Measurements from ENCODE around the gene CYTH3.

Gene CYTH3

GRCh38 chr7:6283391-6284054 is 11.1 kb upstream of the CYTH3 start:
- peak; percentile 46 for DNase-seq (ENCODE audit: low spot score)

DNA sequence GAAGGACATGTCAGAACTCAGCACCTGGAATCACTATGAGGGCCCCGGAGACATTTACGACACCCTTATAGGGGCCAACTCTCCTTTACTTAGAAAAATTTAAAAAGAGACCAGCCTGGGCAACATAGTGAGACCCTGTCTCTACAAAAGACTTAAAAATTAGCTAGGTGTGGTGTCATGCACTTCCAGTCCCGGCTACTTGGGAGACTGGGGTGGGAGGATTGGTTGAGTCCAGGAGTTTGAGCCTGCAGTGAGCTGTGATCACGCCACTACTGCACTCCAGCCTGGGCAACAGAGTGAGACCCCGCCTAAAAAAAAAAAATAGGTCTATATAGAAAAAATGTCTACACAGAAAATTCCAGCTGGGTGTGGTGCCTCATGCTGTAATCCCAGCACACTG is 7.5 kb upstream of the CYTH3 start:
- DNase-seq (ENCODE audit: low spot score) = no peak

DNA sequence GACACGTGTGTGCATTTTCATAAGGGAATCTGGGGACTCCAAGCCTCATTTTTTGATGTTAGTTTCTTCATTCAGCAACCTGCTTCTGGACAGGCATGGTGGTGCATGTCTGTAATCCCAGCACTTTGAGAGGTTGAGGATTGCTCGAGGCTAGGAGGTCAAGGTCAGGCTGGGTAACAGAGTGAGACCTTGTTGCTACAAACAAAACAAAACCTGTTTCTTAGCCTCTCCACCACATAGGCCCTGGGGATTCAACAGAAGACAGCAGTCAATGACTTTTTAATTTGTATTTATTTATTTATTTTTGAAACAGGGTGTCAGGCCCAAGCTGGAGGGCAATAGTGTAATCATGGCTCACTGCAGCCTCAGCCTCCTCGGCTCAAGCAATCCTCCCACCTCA is 6.9 kb upstream of the CYTH3 start:
- DNase-seq (ENCODE audit: low spot score) = no peak

GRCh38 chr7:6278749-6279310 is 6.4 kb upstream of the CYTH3 start:
- DNase-seq (ENCODE audit: low spot score) = no peak

DNA sequence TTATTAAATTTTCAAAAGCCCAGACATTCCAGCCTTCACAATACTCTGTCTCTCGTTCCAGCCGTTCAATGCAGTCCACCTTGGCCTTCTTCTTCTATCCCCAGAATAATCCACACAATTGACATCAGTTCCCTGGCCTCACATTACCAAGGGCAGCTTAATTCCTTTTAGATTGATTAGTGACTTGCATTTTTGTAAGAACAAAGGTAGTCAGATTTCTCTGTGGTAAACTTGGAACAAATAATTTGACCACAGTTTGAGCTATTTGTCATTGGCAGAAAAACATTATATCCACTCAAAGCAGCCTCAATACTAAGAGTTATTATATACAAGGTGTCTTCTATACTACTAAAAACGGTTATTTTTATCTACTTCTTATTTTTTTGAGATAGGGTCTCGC is 5.1 kb upstream of the CYTH3 start:
- no peak for DNase-seq (ENCODE audit: low spot score)

DNA sequence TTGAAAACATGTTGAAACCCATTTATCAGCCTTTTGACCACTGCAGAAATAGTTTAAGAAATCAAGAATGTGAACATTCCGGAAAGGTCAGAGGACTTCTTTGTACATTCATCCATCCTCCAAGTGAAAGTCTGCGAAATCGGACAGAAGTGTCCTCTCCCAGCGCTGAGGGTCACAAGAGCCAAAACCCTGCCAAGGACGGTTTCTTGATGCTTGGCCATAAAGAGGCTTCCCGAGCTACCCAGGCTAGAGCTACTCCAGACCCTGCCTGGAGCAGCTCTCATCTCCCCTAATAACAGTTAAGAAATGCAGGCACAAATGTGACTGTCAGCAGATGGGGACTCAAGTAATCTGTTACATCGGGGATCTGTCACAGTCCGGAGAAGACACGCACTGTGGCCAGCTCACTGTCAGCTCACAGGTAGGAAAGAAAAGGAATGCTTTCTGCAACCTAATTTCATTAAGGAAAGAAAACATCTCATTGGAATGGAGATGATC is 4.5 kb upstream of the CYTH3 start:
- DNase-seq (ENCODE audit: low spot score) = no peak

- DNase-seq (ENCODE audit: low spot score) = no peak
Measured at GRCh38 chr7:6274743-6275142, 2.3 kb upstream of the CYTH3 start.

GRCh38 chr7:6273917-6274630 is 1.6 kb upstream of the CYTH3 start:
- no peak for DNase-seq (ENCODE audit: low spot score)

- no peak for DNase-seq (ENCODE audit: low spot score)
Measured at GRCh38 chr7:6273380-6273837, 985 bp upstream of the CYTH3 start.

DNA sequence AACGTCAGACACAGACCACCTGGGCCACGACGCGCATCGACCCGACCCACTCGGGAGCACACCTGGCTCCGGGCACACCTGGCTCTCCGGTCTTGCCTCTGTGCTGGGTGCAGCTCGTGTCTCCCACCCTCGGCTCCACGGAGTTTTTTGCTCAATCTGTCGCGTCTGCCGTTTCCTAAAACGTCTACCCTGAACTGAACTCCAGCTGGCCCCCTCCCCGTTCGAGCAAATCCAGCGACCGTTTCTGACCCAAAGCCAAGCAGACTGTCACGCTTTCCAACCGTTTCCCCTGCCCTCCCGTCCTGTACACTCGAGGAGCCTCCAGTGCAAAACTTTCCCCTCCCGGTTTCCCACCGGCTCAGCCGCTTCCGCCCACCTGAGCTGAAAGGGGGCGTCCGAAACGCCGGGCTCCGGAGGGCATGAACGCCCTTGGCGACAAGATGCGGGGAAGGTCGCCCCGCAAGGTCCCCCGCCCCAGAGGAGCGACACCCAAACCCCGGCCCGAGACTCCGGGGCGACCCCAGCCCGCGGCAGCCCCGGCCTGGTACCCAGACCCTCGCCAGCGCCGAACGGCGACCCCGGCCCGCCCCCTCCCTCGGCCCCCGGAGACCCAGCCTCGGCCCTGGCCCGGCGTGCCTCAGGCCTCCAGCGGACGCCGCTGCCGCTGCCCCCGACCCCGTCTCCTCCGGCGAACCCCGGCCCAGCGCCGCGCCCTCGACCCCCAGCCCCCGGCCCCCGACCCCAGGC is 557 bp downstream of the CYTH3 start:
- DNase-seq (ENCODE audit: low spot score) = no peak

DNA sequence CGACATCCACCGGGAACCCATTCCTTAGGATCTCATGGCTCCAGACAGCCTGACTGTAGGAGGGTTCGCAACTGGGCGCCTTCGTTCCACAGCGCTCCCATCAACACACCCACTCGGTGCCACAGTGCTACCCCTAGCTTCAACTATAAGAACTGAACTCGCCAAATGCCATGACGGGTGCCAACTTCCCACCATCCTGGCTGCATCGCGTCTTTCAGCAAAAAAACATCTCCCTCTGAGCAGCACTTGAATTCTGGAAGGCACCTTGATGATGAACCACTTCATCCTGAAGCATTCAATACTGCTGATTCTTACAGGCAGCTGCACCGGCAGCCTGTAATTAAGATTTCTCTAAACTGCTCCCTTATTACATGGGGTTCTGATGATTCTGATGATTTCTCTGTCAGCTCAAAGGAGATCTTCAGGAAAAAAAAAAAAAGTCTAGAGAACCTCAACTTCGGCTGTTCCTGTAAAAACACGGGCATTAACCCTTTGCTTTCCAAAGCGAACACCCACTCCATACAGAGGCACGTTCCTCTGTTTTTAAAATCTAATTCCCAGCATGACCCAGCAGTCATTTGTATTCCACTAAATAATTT is 1.3 kb downstream of the CYTH3 start:
- peak; percentile 64 for DNase-seq (ENCODE audit: low spot score)

GRCh38 chr7:6269527-6269926 is 2.9 kb downstream of the CYTH3 start:
- no peak for DNase-seq (ENCODE audit: low spot score)

- DNase-seq (ENCODE audit: low spot score) = no peak
Measured at GRCh38 chr7:6268907-6269306, 3.5 kb downstream of the CYTH3 start.

GRCh38 chr7:6268023-6268900 is 4.2 kb downstream of the CYTH3 start:
- no peak for DNase-seq (ENCODE audit: low spot score)

DNA sequence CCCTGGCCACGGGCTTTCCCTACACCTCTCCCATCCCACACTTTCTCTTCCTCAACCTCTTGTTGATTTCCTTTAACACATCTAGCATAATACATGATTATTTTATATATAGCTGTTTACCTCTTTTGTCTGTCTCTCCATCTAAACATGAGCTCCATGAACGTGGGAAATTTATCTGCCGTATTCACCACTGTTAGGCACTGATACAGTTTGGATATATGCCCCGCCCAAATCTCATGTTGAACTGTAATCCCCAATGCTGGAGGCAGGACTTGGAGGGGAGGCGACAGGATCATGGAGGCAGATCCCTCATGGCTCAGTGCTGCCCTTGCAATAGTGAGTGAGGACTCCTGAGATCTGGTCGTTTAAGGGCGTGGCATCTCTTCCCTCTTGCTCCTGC is 5.7 kb downstream of the CYTH3 start:
- DNase-seq (ENCODE audit: low spot score) = no peak

- DNase-seq (ENCODE audit: low spot score) = no peak
Measured at GRCh38 chr7:6262221-6262620, 10.2 kb downstream of the CYTH3 start.

- DNase-seq (ENCODE audit: low spot score) = no peak
Measured at GRCh38 chr7:6261699-6262098, 10.7 kb downstream of the CYTH3 start.

DNA sequence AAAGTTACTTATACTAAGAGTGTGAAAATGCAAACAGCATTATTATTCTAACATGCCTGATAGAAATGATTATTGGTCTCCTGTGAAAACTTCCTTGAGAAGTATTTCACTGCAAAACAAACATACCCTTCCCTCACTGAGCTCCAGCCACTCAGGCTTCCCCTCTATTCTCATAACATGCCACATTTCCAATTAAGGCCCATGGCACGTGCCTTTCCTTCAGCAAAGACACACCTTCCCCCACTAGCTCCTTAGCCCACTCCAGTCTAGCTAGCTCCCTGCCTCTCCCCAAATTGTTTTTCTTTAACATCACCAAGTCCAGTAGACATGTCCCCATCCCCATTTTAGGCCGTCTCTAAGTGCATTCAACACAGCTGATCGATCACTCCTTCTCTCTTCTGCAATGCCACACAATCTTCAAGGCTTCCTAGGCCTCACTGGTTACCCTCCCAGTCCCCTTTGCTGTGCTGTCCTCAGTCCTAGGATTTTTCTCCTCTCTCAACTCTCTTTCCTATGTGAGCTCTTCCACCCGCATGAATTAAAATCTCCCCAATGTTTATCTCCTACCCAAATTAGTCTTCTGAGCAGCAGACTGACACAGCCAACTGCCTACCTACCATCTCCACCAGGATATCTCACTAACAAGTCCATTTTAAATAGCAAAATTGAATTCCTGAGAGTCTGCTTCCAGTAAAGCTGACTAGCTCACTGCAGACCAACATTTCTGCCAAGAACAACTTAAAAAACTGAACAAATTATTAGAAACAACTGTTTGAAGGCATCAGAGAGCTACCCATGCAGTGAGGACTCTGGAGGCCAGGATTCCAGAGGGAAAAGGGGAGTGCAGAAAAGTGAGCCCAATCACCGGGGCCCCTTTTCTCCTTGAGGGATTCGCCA is 11.9 kb downstream of the CYTH3 start:
- DNase-seq (ENCODE audit: low spot score) = peak; percentile 43

- DNase-seq (ENCODE audit: low spot score) = no peak
Measured at GRCh38 chr7:6259257-6259656, 13.2 kb downstream of the CYTH3 start.

Measured in GM03348 (cell line).